K562 (cell line): Measurements from ENCODE around the gene CUL1. TPM values are rescaled to one million over a fixed set of nuclear protein-coding genes. Genes with fewer than 3 reads are reported as not detected.

Experiments
- ATF6 ChIP-seq: sonication (generic); formaldehyde crosslinking; IDR thresholded peaks from 2 replicates; pipeline ENCODE4 v1.4.0; 2020; ENCODE audit warnings: mild to moderate bottlenecking, missing genetic modification reagents
- CCAR2 ChIP-seq: fragments of 200-400 bp; formaldehyde crosslinking; IDR thresholded peaks from 2 replicates; pipeline ENCODE4 v1.6.1; 2017; ENCODE audit warnings: mild to moderate bottlenecking, low read depth, low read length
- COPS2 ChIP-seq: fragments of 450-650 bp; conservative IDR thresholded peaks from 2 replicates; pipeline ENCODE4 v1.6.1; 2016; ENCODE audit warnings: mild to moderate bottlenecking, moderate library complexity
- CREB1 ChIP-seq, 2 experiments: sonication (generic) in 1 of 2; formaldehyde crosslinking in 1 of 2; IDR thresholded peaks; 2 replicates each; pipeline versions ENCODE4 v1.6.1 to v1.8.0; 2012 to 2022; ENCODE audit warnings: inconsistent platforms in 1 of 2, mild to moderate bottlenecking in 1 of 2, missing genetic modification reagents in 1 of 2, moderate library complexity in 1 of 2
- HMG20A ChIP-seq: fragments of 450-650 bp; formaldehyde crosslinking; conservative IDR thresholded peaks from 2 replicates; pipeline ENCODE4 v1.4.0; 2020; ENCODE audit warnings: mild to moderate bottlenecking, mixed read lengths
- KLF6 ChIP-seq: fragments of 250-450 bp; sonication (Bioruptor Pico); IDR thresholded peaks from 2 replicates; pipeline ENCODE4 v1.4.0; 2020; ENCODE audit warnings: mild to moderate bottlenecking, moderate library complexity, borderline replicate concordance
- MEIS2 ChIP-seq: fragments of 450-650 bp; IDR thresholded peaks from 2 replicates; pipeline ENCODE4 v1.6.1; 2014; ENCODE audit warnings: mild to moderate bottlenecking; ENCODE audit not compliant: partially characterized antibody
- NCOA1 ChIP-seq: fragments of 450-650 bp; IDR thresholded peaks from 2 replicates; pipeline ENCODE4 v1.6.1; 2016; ENCODE audit warnings: low read depth
- PML ChIP-seq: IDR thresholded peaks from 2 replicates; pipeline ENCODE4 v1.6.1; 2012; ENCODE audit warnings: low read length, inconsistent platforms
- SIN3B ChIP-seq: fragments of 450-650 bp; IDR thresholded peaks from 2 replicates; pipeline ENCODE4 v1.6.1; 2017; ENCODE audit warnings: low read depth, mild to moderate bottlenecking, moderate library complexity
- SMAD1 ChIP-seq: fragments of 150-350 bp; IDR thresholded peaks from 2 replicates; pipeline ENCODE4 v1.6.1; 2014; ENCODE audit warnings: low read length, low read depth; ENCODE audit not compliant: partially characterized antibody
- ZC3H4 ChIP-seq: sonication (generic); formaldehyde crosslinking; IDR thresholded peaks from 2 replicates; pipeline ENCODE4 v1.9.0; 2021; ENCODE audit warnings: missing genetic modification reagents, borderline replicate concordance
- ZFP1 ChIP-seq: fragments of 450-650 bp; formaldehyde crosslinking; IDR thresholded peaks from 2 replicates; pipeline ENCODE4 v1.4.0; 2020; ENCODE audit warnings: mild to moderate bottlenecking, mixed read lengths
- ZNF324 ChIP-seq: fragments of 250-450 bp; sonication (Bioruptor Pico); IDR thresholded peaks from 2 replicates; pipeline ENCODE4 v1.4.0; 2020; ENCODE audit warnings: mild to moderate bottlenecking
- ZNF764 ChIP-seq: fragments of 250-450 bp; sonication (Bioruptor Pico); IDR thresholded peaks from 2 replicates; pipeline ENCODE4 v1.4.0; 2020; ENCODE audit warnings: low read depth, mild to moderate bottlenecking, moderate library complexity
- polyA plus RNA-seq, 8 experiments: library from polyadenylated mRNA; depleted of rRNA in 4 of 8; stranded (reverse) in 5 of 8; unstranded in 3 of 8; fragments of >200 nt; fragmentation: Nextera tagmentation in 2 of 8; fragmentation: Illumina TruSeq in 1 of 8; extraction: Ambion mirVana in 2 of 8; extraction: Trizol in 1 of 8; gene quantifications; 2 replicates each; pipeline versions ENCODE4 v1.2.1 to v1.2.3, GENCODE V29; 2011 to 2014; ENCODE audit warnings: inconsistent platforms in 1 of 8, missing spikeins in 1 of 8
- total RNA-seq, 7 experiments: library from RNA; depleted of rRNA in 6 of 7; stranded (reverse); fragments of >200 nt in 6 of 7; fragmentation: Illumina TruSeq in 2 of 7; extraction: Trizol in 2 of 7; gene quantifications; 2 replicates each; pipeline versions ENCODE4 v1.2.1 to v1.2.3, GENCODE V29; 2011 to 2021; ENCODE audit warnings: low replicate concordance in 1 of 7

The CUL1 gene
- total and polyA plus RNA-seq, 9 of the 15 experiments (the other 6 are each of a cell fraction or from before 2014, with no cell fraction given), result 31.5 to 107 (median 96.5) TPM

GRCh38 chr7:148804343-148805235 lies 105.9 kb downstream of the CUL1 start (continued):
- TF ChIP-seq ATF6 (CRISPR knock-in tag) (no peak), NCOA1 (no peak), COPS2 (no peak), ZNF764 (CRISPR knock-in tag) (no peak), CREB1 (IDR thresholded peaks at IDR 0.05) (no peak; the same call in 1 of the 2 replicates), CREB1 (CRISPR knock-in tag; IDR thresholded peaks at IDR 0.05) (no peak), HMG20A (no peak), CCAR2 (no peak), MEIS2 (no peak), KLF6 (CRISPR knock-in tag) (no peak), ZNF324 (CRISPR knock-in tag) (no peak), PML (0 out of 2 replicates have a peak, but pooled peaks have one; percentile 27), ZC3H4 (CRISPR knock-in tag) (no peak), ZFP1 (no peak), SMAD1 (no peak), SIN3B (no peak)
